K562 (cell line): Measurements from ENCODE around the gene NPEPL1. TPM values are rescaled to one million over a fixed set of nuclear protein-coding genes. Genes with fewer than 3 reads are reported as not detected.

Source experiments
- ATAC-seq: fragments of 200-7000 bp; cut with Tn5 transposase; 3 replicates; pipeline ENCODE4 v1.9.1; 2020; ENCODE audit warnings: moderate library complexity
- BruUV-seq: library from RNA; stranded (reverse); fragments of 400-500 nt; replicated peaks from 2 replicates; lab custom pipeline; 2021; lab: Mats Ljungman, UMichigan
- CTCF ChIA-PET: fragments of 300-600 bp; formaldehyde crosslinking; extraction: SDS; loops from one replicate; lab custom pipeline; 2021; ENCODE audit warnings: low intra/inter-chr PET ratio; lab: Yijun Ruan, JAX
- POLR2A ChIA-PET: fragments of 300-600, 350-650 bp; sonication (Branson Sonifier 250); formaldehyde crosslinking; extraction: SDS; loops from one replicate; lab custom pipeline; 2021; ENCODE audit warnings: antibody characterized with exemption, inconsistent platforms; lab: Yijun Ruan, JAX
- DNase-seq, 4 experiments: peaks; one replicate each; pipeline versions ENCODE4 v3.0.0 to v3.0.0-alpha.2; 2011 to 2018; ENCODE audit warnings: low spot score in 3 of 4, mixed read lengths in 3 of 4; ENCODE audit errors: extremely low read depth in 1 of 4
- FAIRE-seq: peaks from 2 replicates; lab custom pipeline; 2011; peaks lifted over from hg19 to GRCh38; lab: Jason Lieb, UNC
- H2AFZ ChIP-seq: 2 replicates; pipeline ENCODE4 v1.6.0; 2011; ENCODE audit warnings: low read depth, low read length, control low read depth, inconsistent platforms
- H3K27ac ChIP-seq: fragments of 200-600 bp; 3 replicates; pipeline ENCODE4 v1.8.0; 2011; ENCODE audit warnings: low read depth, mild to moderate bottlenecking, control low read depth, inconsistent platforms, low read length, moderate library complexity, mixed read lengths; ENCODE audit errors: extremely low read depth
- H3K27me3 ChIP-seq, 2 experiments: fragments of 300-600 bp in 1 of 2; 2 replicates in 1 of 2; 3 replicates in 1 of 2; pipeline versions ENCODE4 v1.6.0 to v1.8.0; 2011; ENCODE audit warnings: inconsistent platforms in 2 of 2, low read length in 2 of 2, mild to moderate bottlenecking in 1 of 2, mixed read lengths in 1 of 2, moderate library complexity in 1 of 2; ENCODE audit not compliant: control insufficient read depth in 2 of 2, insufficient read depth in 2 of 2
- H3K36me3 ChIP-seq: fragments of 300-600 bp; 3 replicates; pipeline ENCODE4 v1.8.0; 2011; ENCODE audit warnings: mild to moderate bottlenecking, low read length, inconsistent platforms; ENCODE audit not compliant: control insufficient read depth, insufficient read depth
- H3K4me1 ChIP-seq, 2 experiments: fragments of 200-600 bp in 1 of 2; replicated peaks in 1 of 2; 2 replicates in 1 of 2; 3 replicates in 1 of 2; pipeline versions ENCODE4 v1.5.1 to v1.8.0; 2011; ENCODE audit warnings: inconsistent platforms in 2 of 2, low read length in 2 of 2, mild to moderate bottlenecking in 1 of 2, mixed read lengths in 1 of 2, moderate library complexity in 1 of 2; ENCODE audit not compliant: control insufficient read depth in 2 of 2, insufficient read depth in 2 of 2
- H3K4me2 ChIP-seq: 2 replicates; pipeline ENCODE4 v1.6.1; 2011; ENCODE audit warnings: low read length, control low read depth, inconsistent platforms, mixed read lengths; ENCODE audit not compliant: insufficient read depth
- H3K4me3 ChIP-seq: fragments of 200-600 bp; sonication (generic), shearing (Covaris generic); 2 replicates; pipeline ENCODE4 v1.5.1; 2016; ENCODE audit warnings: control low read depth, inconsistent platforms
- H3K79me2 ChIP-seq: fragments of 200-600 bp; 3 replicates; pipeline ENCODE4 v1.8.0; 2011; ENCODE audit warnings: low read length, inconsistent platforms; ENCODE audit not compliant: control insufficient read depth, insufficient read depth
- H3K9ac ChIP-seq, 2 experiments: 2 replicates each; pipeline versions ENCODE4 v1.6.0 to v1.6.1; 2011; ENCODE audit warnings: low read depth in 2 of 2, low read length in 2 of 2, control low read depth in 1 of 2, inconsistent platforms in 1 of 2, mild to moderate bottlenecking in 1 of 2, mixed read lengths in 1 of 2; ENCODE audit not compliant: insufficient read depth in 1 of 2
- H3K9me1 ChIP-seq: one replicate; pipeline ENCODE4 v1.6.0; 2011; ENCODE audit warnings: inconsistent platforms, mild to moderate bottlenecking, low read length, moderate library complexity; ENCODE audit not compliant: control insufficient read depth, insufficient read depth
- H3K9me3 ChIP-seq: replicated peaks from 2 replicates; pipeline ENCODE4 v1.5.1; 2011; ENCODE audit warnings: low read depth, low read length, inconsistent platforms; ENCODE audit not compliant: control insufficient read depth, insufficient read depth
- H4K20me1 ChIP-seq: replicated peaks from 2 replicates; pipeline ENCODE4 v1.6.1; 2011; ENCODE audit warnings: low read length, inconsistent platforms, mixed read lengths; ENCODE audit not compliant: control insufficient read depth, insufficient read depth
- BDP1 ChIP-seq: IDR thresholded peaks from 3 replicates; pipeline ENCODE4 v1.6.1; 2011; ENCODE audit not compliant: insufficient read length, insufficient read depth
- HDAC8 ChIP-seq: fragments of 450-650 bp; IDR thresholded peaks from 2 replicates; pipeline ENCODE4 v1.6.1; 2016; ENCODE audit warnings: mild to moderate bottlenecking, missing genetic modification characterization, moderate library complexity, missing compliant biosample characterization
- SP2 ChIP-seq: IDR thresholded peaks from 2 replicates; pipeline ENCODE4 v1.6.1; 2011; ENCODE audit warnings: mild to moderate bottlenecking, low read depth, low read length, moderate library complexity; ENCODE audit not compliant: poor library complexity, severe bottlenecking; ENCODE audit errors: extremely low read depth
- TCF3 ChIP-seq: sonication (generic); formaldehyde crosslinking; IDR thresholded peaks from 2 replicates; pipeline ENCODE4 v1.4.0; 2020; ENCODE audit warnings: mild to moderate bottlenecking, missing genetic modification reagents
- WGBS: fragments of 100-300 bp; shearing (Covaris generic); methylation state at CpG from one replicate; pipeline ENCODE4 v1.1.6; 2016; ENCODE audit warnings: low coverage, mixed read lengths; ENCODE audit not compliant: insufficient coverage; ENCODE audit errors: missing lambda C conversion rate; 5-methylcytosine and 5-hydroxymethylcytosine counted together
- in situ Hi-C: fragments of 300-500 bp; cut with MboI; formaldehyde crosslinking; loops from 4 replicates; pipeline ENCODE4 v1.15.0; 2018; ENCODE audit warnings: inconsistent platforms, mixed read lengths
- intact Hi-C: fragments of 100-400 bp; cut with micrococcal nuclease; formaldehyde crosslinking; loops from 2 replicates; pipeline ENCODE4 v1.14.2; 2022
- polyA plus RNA-seq, 8 experiments: library from polyadenylated mRNA; depleted of rRNA in 4 of 8; stranded (reverse) in 5 of 8; unstranded in 3 of 8; fragments of >200 nt; fragmentation: Nextera tagmentation in 2 of 8; fragmentation: Illumina TruSeq in 1 of 8; extraction: Ambion mirVana in 2 of 8; extraction: Trizol in 1 of 8; gene quantifications; 2 replicates each; pipeline versions ENCODE4 v1.2.1 to v1.2.3, GENCODE V29; 2011 to 2014; ENCODE audit warnings: inconsistent platforms in 1 of 8, missing spikeins in 1 of 8
- total RNA-seq, 7 experiments: library from RNA; depleted of rRNA in 6 of 7; stranded (reverse); fragments of >200 nt in 6 of 7; fragmentation: Illumina TruSeq in 2 of 7; extraction: Trizol in 2 of 7; gene quantifications; 2 replicates each; pipeline versions ENCODE4 v1.2.1 to v1.2.3, GENCODE V29; 2011 to 2021; ENCODE audit warnings: low replicate concordance in 1 of 7

The NPEPL1 gene
- total and polyA plus RNA-seq, 9 of the 15 experiments (the other 6 are each of a cell fraction or from before 2014, with no cell fraction given), result 0.04 to 5.6 (median 0.94) TPM

GRCh38 chr20:58694241-58695083, 1.9 kb downstream of the NPEPL1 start:
- in situ Hi-C loops (no loop called here), intact Hi-C loops (no loop called here)
- 85% methylated on average over 30 of the region's 33 CpGs for WGBS
- peaks cover 3 to 39% of the 10 kb centered on the region in 2 experiments; a peak in 3 of 5 replicates for H3K4me1 ChIP-seq
- DNase-seq (no peak), FAIRE-seq (no peak), ATAC-seq (no peak)
- H3K4me2 ChIP-seq, result no peak overlapping the region
- H4K20me1 ChIP-seq, result no peaks in the 10 kb centered on the region
- ChIA-PET POLR2A (interaction anchor here (0.8 kb wide), 1 partner anchor 10 kb away, joined by 4 read pairs; no protein-coding TSS in a partner anchor), CTCF (no interaction called here)
- H3K9me1 ChIP-seq, result peaks cover 6% of the 10 kb centered on the region
- no peak overlapping the region for H3K27ac ChIP-seq
- H2AFZ ChIP-seq, result no peak overlapping the region
- BruUV-seq, result no TSS peak
- H3K9ac ChIP-seq, result no peak overlapping the region
- H3K4me3 ChIP-seq, result no peak overlapping the region
- no peaks in the 10 kb centered on the region for H3K79me2 ChIP-seq
- no peaks in the 10 kb centered on the region for H3K9me3 ChIP-seq
- no peaks in the 10 kb centered on the region; a peak in 1 of 5 replicates for H3K27me3 ChIP-seq
- H3K36me3 ChIP-seq, result no peaks in the 10 kb centered on the region; the same call in 2 of the 3 replicates
- TF ChIP-seq BDP1 (no peak), SP2 (no peak), TCF3 (no peak), HDAC8 (tag) (no peak)
- TF ChIP-seq, all 486 proteins: peak for 0
